NCI-H748 (cell line): ENCODE data around the gene FOXP4.

Experiments
- DNase-seq: peaks from one replicate; lab custom pipeline; 2025; ENCODE audit not compliant: unreplicated experiment; lab: John Stamatoyannopoulos, UW

FOXP4 gene

GRCh38 chr6:41582540-41582939 lies 36.4 kb downstream of the FOXP4 start:
- DNase-seq = no peak

- no peak for DNase-seq
Measured at GRCh38 chr6:41583565-41583964, 37.4 kb downstream of the FOXP4 start.

- no peak for DNase-seq
Measured at GRCh38 chr6:41584205-41584604, 38.0 kb downstream of the FOXP4 start.

- DNase-seq = no peak
Measured at GRCh38 chr6:41584668-41585205, 38.6 kb downstream of the FOXP4 start.

- no peak for DNase-seq
Measured at GRCh38 chr6:41585605-41586004, 39.4 kb downstream of the FOXP4 start.

- DNase-seq = no peak
Measured at GRCh38 chr6:41586252-41587007, 40.2 kb downstream of the FOXP4 start.

- no peak for DNase-seq
Measured at GRCh38 chr6:41587131-41587879, 41.1 kb downstream of the FOXP4 start.

- no peak for DNase-seq
Measured at GRCh38 chr6:41588111-41588510, 41.9 kb downstream of the FOXP4 start.

- DNase-seq = no peak
Measured at GRCh38 chr6:41589223-41589622, 43.0 kb downstream of the FOXP4 start.

- DNase-seq = no peak
Measured at GRCh38 chr6:41589636-41590622, 43.7 kb downstream of the FOXP4 start.

GRCh38 chr6:41591122-41591521 lies 44.9 kb downstream of the FOXP4 start:
- DNase-seq = no peak

- DNase-seq = peak; percentile 64
Measured at GRCh38 chr6:41591859-41592502, 45.8 kb downstream of the FOXP4 start.

- no peak for DNase-seq
Measured at GRCh38 chr6:41593406-41593805, 47.2 kb downstream of the FOXP4 start.

GRCh38 chr6:41593839-41594238 lies 47.7 kb downstream of the FOXP4 start:
- DNase-seq = no peak

- DNase-seq = no peak
Measured at GRCh38 chr6:41594326-41594725, 48.1 kb downstream of the FOXP4 start.

- no peak for DNase-seq
Measured at GRCh38 chr6:41594766-41595165, 48.6 kb downstream of the FOXP4 start.

- DNase-seq = no peak
Measured at GRCh38 chr6:41595166-41595565, 49.0 kb downstream of the FOXP4 start.

GRCh38 chr6:41596096-41596685 lies 50.0 kb downstream of the FOXP4 start:
- DNase-seq = no peak

GRCh38 chr6:41596807-41597206 lies 50.6 kb downstream of the FOXP4 start:
- DNase-seq = no peak
